GM21737 (cell line): ENCODE results near the gene FOXE3.

Source experiments
- ATAC-seq: cut with Tn5 transposase; IDR thresholded peaks from one replicate; pipeline ENCODE4 v1.9.1; 2021; ENCODE audit warnings: mild to moderate bottlenecking, moderate library complexity; ENCODE audit not compliant: unreplicated experiment

FOXE3 gene

GRCh38 chr1:47403321-47403910, 12.7 kb upstream of the FOXE3 start:
- ATAC-seq: no peak

GRCh38 chr1:47405697-47406096, 10.4 kb upstream of the FOXE3 start:
- no peak for ATAC-seq

GRCh38 chr1:47406966-47407365, 9.1 kb upstream of the FOXE3 start:
- ATAC-seq: no peak

- ATAC-seq: no peak
Measured at GRCh38 chr1:47407481-47407880, 8.6 kb upstream of the FOXE3 start.

GRCh38 chr1:47409311-47410067, 6.6 kb upstream of the FOXE3 start:
- no peak for ATAC-seq

GRCh38 chr1:47410068-47410455, 6.0 kb upstream of the FOXE3 start:
- no peak for ATAC-seq

GRCh38 chr1:47411436-47411835, 4.6 kb upstream of the FOXE3 start:
- ATAC-seq: no peak

GRCh38 chr1:47412437-47412836, 3.6 kb upstream of the FOXE3 start:
- ATAC-seq: no peak

- ATAC-seq: no peak
Measured at GRCh38 chr1:47416319-47417169, 459 bp downstream of the FOXE3 start.

GRCh38 chr1:47417170-47418044, 1.3 kb downstream of the FOXE3 start:
- ATAC-seq: no peak

GRCh38 chr1:47418122-47418521, 2.0 kb downstream of the FOXE3 start:
- ATAC-seq: no peak

GRCh38 chr1:47418681-47419325, 2.7 kb downstream of the FOXE3 start:
- no peak for ATAC-seq

- ATAC-seq: no peak
Measured at GRCh38 chr1:47420547-47420946, 4.5 kb downstream of the FOXE3 start.

GRCh38 chr1:47423872-47424271, 7.8 kb downstream of the FOXE3 start:
- ATAC-seq: no peak

- ATAC-seq: no peak
Measured at GRCh38 chr1:47424336-47424982, 8.4 kb downstream of the FOXE3 start.

GRCh38 chr1:47431534-47431933, 15.4 kb downstream of the FOXE3 start:
- ATAC-seq: no peak

- ATAC-seq: peak; percentile 32
Measured at GRCh38 chr1:47432071-47433036, 16.3 kb downstream of the FOXE3 start.

GRCh38 chr1:47433037-47433421, 16.9 kb downstream of the FOXE3 start:
- no peak for ATAC-seq
